IMR-90 (cell line): ENCODE results near the gene ZCCHC17.

ENCODE experiments used
- CTCF ChIP-seq: conservative IDR thresholded peaks from 2 replicates; pipeline ENCODE4 v1.5.1; 2012; ENCODE audit warnings: mild to moderate bottlenecking, low read depth, low read length, improper control_type of control experiment
- MAFK ChIP-seq: IDR thresholded peaks from 2 replicates; pipeline ENCODE4 v1.6.1; 2012; ENCODE audit warnings: low read depth, low read length, improper control_type of control experiment
- POLR2A ChIP-seq: IDR thresholded peaks from 2 replicates; pipeline ENCODE4 v1.6.1; 2012; ENCODE audit warnings: mild to moderate bottlenecking, low read depth, low read length
- RCOR1 ChIP-seq: IDR thresholded peaks from 2 replicates; pipeline ENCODE4 v1.6.1; 2012; ENCODE audit warnings: mild to moderate bottlenecking, low read length, improper control_type of control experiment; ENCODE audit not compliant: insufficient replicate concordance
- USF2 ChIP-seq: fragments of 150-350 bp; IDR thresholded peaks from 2 replicates; pipeline ENCODE4 v1.6.1; 2017; ENCODE audit warnings: mild to moderate bottlenecking, antibody characterized with exemption, low read length, low read depth

GRCh38 chr1:31374511-31375196 lies 77.8 kb downstream of the ZCCHC17 start:
- TF ChIP-seq POLR2A = no peak
- no peak for TF ChIP-seq CTCF
- TF ChIP-seq USF2 = no peak
- no peak for TF ChIP-seq RCOR1
- TF ChIP-seq MAFK = no peak
